BJ (cell line): ENCODE results near the gene CRYBB3. TPM values are rescaled to one million over a fixed set of nuclear protein-coding genes. Genes with fewer than 3 reads are reported as not detected.
"Not testable (repeated sequence)": the region's sequence is repeated elsewhere in the genome, so short reads cannot be mapped to it uniquely, and the experiment has no call there.

Experiments
- CTCF ChIA-PET: fragments of 350-600 bp; formaldehyde crosslinking; extraction: SDS; loops from one replicate; lab custom pipeline; 2021; ENCODE audit warnings: antibody characterized with exemption, inconsistent platforms; lab: Yijun Ruan, JAX
- POLR2A ChIA-PET: fragments of 300-600 bp; sonication (Branson Sonifier 250); formaldehyde crosslinking; extraction: SDS; loops from one replicate; lab custom pipeline; 2021; ENCODE audit warnings: antibody characterized with exemption; lab: Charles Lee
- DNase-seq: peaks from one replicate; pipeline ENCODE4 v3.0.0-alpha.2; 2011; ENCODE audit warnings: low read depth
- H3K27me3 ChIP-seq: 2 replicates; pipeline ENCODE4 v1.6.0; 2011; ENCODE audit warnings: low read length; ENCODE audit not compliant: control insufficient read depth, insufficient read depth
- H3K36me3 ChIP-seq: 2 replicates; pipeline ENCODE4 v1.5.1; 2011; ENCODE audit warnings: low read length; ENCODE audit not compliant: control insufficient read depth, insufficient read depth
- H3K4me3 ChIP-seq: 2 replicates; pipeline ENCODE4 v1.5.1; 2011; ENCODE audit warnings: low read depth, mild to moderate bottlenecking, control low read depth, low read length
- CTCF ChIP-seq: IDR thresholded peaks from 2 replicates; pipeline ENCODE4 v1.5.1; 2011; ENCODE audit warnings: low read depth, mild to moderate bottlenecking, control low read depth, inconsistent platforms, low read length, moderate library complexity; ENCODE audit not compliant: insufficient read depth
- polyA plus RNA-seq: library from polyadenylated mRNA; depleted of rRNA; stranded (reverse); fragments of >200 nt; gene quantifications from 2 replicates; pipeline ENCODE4 v1.2.3, GENCODE V29; 2011

Gene CRYBB3
- polyA plus RNA-seq, 1 experiment = not detected

GRCh38 chr22:25176175-25176574 is 23.5 kb upstream of the CRYBB3 start:
- ChIA-PET CTCF (interaction anchor here (0.6 kb wide), 1 partner anchor 24 kb away, joined by 3 read pairs; the partner anchor contains the start of gene CRYBB3), POLR2A (no interaction called here)
- Histone ChIP-seq H3K36me3 (no peaks in the 10 kb centered on the region), H3K4me3 (no peak overlapping the region), H3K27me3 (no peaks in the 10 kb centered on the region)
- no peak for TF ChIP-seq CTCF
- DNase-seq = no peak

- ChIA-PET POLR2A (no interaction called here), CTCF (interaction anchor here (0.6 kb wide), 1 partner anchor 23 kb away, joined by 3 read pairs; the partner anchor contains the start of gene CRYBB3)
- H3K4me3 ChIP-seq = no peak overlapping the region
- no peak for DNase-seq
- no peak for TF ChIP-seq CTCF
- H3K27me3 ChIP-seq = no peaks in the 10 kb centered on the region
- H3K36me3 ChIP-seq = no peaks in the 10 kb centered on the region
These were observed 22.9 kb upstream of the CRYBB3 start for GRCh38 chr22:25176799-25177198.

- ChIA-PET POLR2A (no interaction called here), CTCF (no interaction called here)
- H3K4me3 ChIP-seq = no peak overlapping the region
- H3K36me3 ChIP-seq = no peaks in the 10 kb centered on the region
- TF ChIP-seq CTCF = no peak
- H3K27me3 ChIP-seq = no peaks in the 10 kb centered on the region
- DNase-seq = no peak
These were observed 22.4 kb upstream of the CRYBB3 start for GRCh38 chr22:25177226-25177625.

- Histone ChIP-seq H3K27me3 (no peaks in the 10 kb centered on the region), H3K4me3 (no peak overlapping the region), H3K36me3 (no peaks in the 10 kb centered on the region)
- no peak for DNase-seq
- ChIA-PET CTCF (no interaction called here), POLR2A (no interaction called here)
- TF ChIP-seq CTCF = no peak
These were observed 21.8 kb upstream of the CRYBB3 start for GRCh38 chr22:25177895-25178294.

GRCh38 chr22:25178348-25178747 is 21.3 kb upstream of the CRYBB3 start:
- POLR2A ChIA-PET, H3K27me3 ChIP-seq, CTCF ChIA-PET, H3K4me3 ChIP-seq, H3K36me3 ChIP-seq, DNase-seq: not testable (repeated sequence)

GRCh38 chr22:25178869-25179631 is 20.6 kb upstream of the CRYBB3 start:
- CTCF ChIA-PET, DNase-seq, POLR2A ChIA-PET, H3K27me3 ChIP-seq, H3K4me3 ChIP-seq, H3K36me3 ChIP-seq: not testable (repeated sequence)
